Calu3 (cell line): ENCODE data around the gene NBEA. TPM values are rescaled to one million over a fixed set of nuclear protein-coding genes. Genes with fewer than 3 reads are reported as not detected.
"Not testable (repeated sequence)": the region's sequence is repeated elsewhere in the genome, so short reads cannot be mapped to it uniquely, and the experiment has no call there.

Experiments used
- BruUV-seq: library from RNA; stranded (reverse); fragments of 400-500 nt; replicated peaks from 2 replicates; lab custom pipeline; 2021; lab: Mats Ljungman, UMichigan
- CTCF ChIA-PET: fragments of 300-600 bp; sonication (Branson Sonifier 250); formaldehyde crosslinking; loops from one replicate; lab custom pipeline; 2022; ENCODE audit warnings: antibody characterized with exemption; lab: Charles Lee
- DNase-seq: peaks from one replicate; pipeline ENCODE4 v3.0.0; 2022
- H3K27ac Mint-ChIP-seq: one replicate; pipeline ENCODE4 v1.8.0; 2022; ENCODE audit warnings: mixed read lengths; ENCODE audit not compliant: unreplicated experiment
- H3K27me3 Mint-ChIP-seq: one replicate; pipeline ENCODE4 v1.8.0; 2022; ENCODE audit warnings: mixed read lengths; ENCODE audit not compliant: unreplicated experiment
- H3K36me3 Mint-ChIP-seq: one replicate; pipeline ENCODE4 v1.8.0; 2022; ENCODE audit warnings: mild to moderate bottlenecking, moderate library complexity, mixed read lengths; ENCODE audit not compliant: insufficient read depth, unreplicated experiment
- H3K4me1 Mint-ChIP-seq: one replicate; pipeline ENCODE4 v1.8.0; 2022; ENCODE audit warnings: mild to moderate bottlenecking, low read depth, mixed read lengths; ENCODE audit not compliant: unreplicated experiment
- H3K4me3 Mint-ChIP-seq: one replicate; pipeline ENCODE4 v1.8.0; 2022; ENCODE audit warnings: mild to moderate bottlenecking, low read depth, moderate library complexity, mixed read lengths; ENCODE audit not compliant: unreplicated experiment
- H3K9me3 Mint-ChIP-seq: one replicate; pipeline ENCODE4 v1.8.0; 2022; ENCODE audit warnings: low read depth, mixed read lengths; ENCODE audit not compliant: unreplicated experiment
- intact Hi-C: fragments of 100-400 bp; cut with micrococcal nuclease; formaldehyde crosslinking; loops from one replicate; pipeline ENCODE4 v1.10.0; 2022; ENCODE audit not compliant: unreplicated experiment
- total RNA-seq: library from RNA; stranded (reverse); gene quantifications from 2 replicates; pipeline ENCODE4 v1.2.3, GENCODE V29; 2022
- TF ChIP-seq, protein P1 (sequence below): fragments of 200-600 bp; IDR thresholded peaks from one replicate; pipeline ENCODE4 v1.8.0; 2022; ENCODE audit warnings: antibody characterized with exemption; ENCODE audit not compliant: unreplicated experiment

The NBEA gene
- total RNA-seq, 1 experiment from 2014 or later: 18.0 TPM

GRCh38 chr13:35092251-35092650, 150.2 kb downstream of the NBEA start:
- DNase-seq: no peak
- intact Hi-C loops: no loop called here
- peaks cover 3% of the 10 kb centered on the region for H3K9me3 Mint-ChIP-seq
- no peak overlapping the region for H3K4me3 Mint-ChIP-seq
- TF ChIP-seq, protein P1, sequence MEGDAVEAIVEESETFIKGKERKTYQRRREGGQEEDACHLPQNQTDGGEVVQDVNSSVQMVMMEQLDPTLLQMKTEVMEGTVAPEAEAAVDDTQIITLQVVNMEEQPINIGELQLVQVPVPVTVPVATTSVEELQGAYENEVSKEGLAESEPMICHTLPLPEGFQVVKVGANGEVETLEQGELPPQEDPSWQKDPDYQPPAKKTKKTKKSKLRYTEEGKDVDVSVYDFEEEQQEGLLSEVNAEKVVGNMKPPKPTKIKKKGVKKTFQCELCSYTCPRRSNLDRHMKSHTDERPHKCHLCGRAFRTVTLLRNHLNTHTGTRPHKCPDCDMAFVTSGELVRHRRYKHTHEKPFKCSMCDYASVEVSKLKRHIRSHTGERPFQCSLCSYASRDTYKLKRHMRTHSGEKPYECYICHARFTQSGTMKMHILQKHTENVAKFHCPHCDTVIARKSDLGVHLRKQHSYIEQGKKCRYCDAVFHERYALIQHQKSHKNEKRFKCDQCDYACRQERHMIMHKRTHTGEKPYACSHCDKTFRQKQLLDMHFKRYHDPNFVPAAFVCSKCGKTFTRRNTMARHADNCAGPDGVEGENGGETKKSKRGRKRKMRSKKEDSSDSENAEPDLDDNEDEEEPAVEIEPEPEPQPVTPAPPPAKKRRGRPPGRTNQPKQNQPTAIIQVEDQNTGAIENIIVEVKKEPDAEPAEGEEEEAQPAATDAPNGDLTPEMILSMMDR: no peak
- H3K27ac Mint-ChIP-seq: no peak overlapping the region
- no TSS peak for BruUV-seq
- no peaks in the 10 kb centered on the region for H3K27me3 Mint-ChIP-seq
- no peaks in the 10 kb centered on the region for H3K4me1 Mint-ChIP-seq
- CTCF ChIA-PET: no interaction called here
- H3K36me3 Mint-ChIP-seq: no peaks in the 10 kb centered on the region

DNA sequence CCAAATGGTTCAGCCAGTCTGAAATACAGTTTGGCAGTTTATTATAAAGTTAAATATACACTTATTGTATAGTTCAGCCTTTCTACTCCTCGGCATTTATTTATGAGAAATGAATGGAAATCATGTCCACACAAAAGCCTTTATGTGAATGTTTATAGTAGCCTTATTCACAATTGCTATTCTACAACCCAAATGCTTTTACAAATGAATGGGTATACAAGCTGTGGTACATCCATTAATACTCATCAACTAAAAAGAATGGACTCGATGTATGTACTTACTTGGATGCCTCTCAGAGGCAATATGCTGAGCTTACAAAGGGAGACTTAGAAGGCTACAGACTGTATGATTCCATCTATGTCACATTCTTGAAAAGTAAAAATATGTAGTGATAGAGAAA, 150.7 kb downstream of the NBEA start:
- TF ChIP-seq, protein P1: no peak
- Mint-ChIP-seq H3K4me3 (no peak overlapping the region), H3K36me3 (no peaks in the 10 kb centered on the region), H3K27me3 (no peaks in the 10 kb centered on the region), H3K4me1 (no peaks in the 10 kb centered on the region), H3K27ac (no peak overlapping the region), H3K9me3 (peaks cover under 1% of the 10 kb centered on the region)
- no TSS peak for BruUV-seq
- CTCF ChIA-PET: no interaction called here
- intact Hi-C loops: no loop called here
- DNase-seq: no peak

DNA sequence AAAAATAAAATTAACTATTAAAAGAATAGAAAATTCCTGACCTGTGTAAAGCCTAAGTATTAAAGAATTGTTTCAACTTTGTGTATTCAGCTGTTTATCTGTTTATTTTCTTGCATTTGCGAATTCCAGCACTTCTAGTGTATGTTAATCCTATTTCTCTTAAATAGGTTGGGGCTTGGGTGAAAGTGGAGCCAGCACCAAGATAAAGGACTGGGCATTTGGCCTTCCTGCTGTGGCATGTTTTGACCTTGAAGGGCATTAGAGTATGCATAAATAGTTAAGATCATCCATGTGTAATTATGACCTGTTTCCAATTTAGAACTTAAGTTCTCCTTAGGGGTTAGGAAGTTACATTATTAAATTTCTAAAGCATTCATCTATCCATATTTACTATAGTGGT, 151.3 kb downstream of the NBEA start:
- H3K27ac Mint-ChIP-seq: no peak overlapping the region
- H3K36me3 Mint-ChIP-seq: no peaks in the 10 kb centered on the region
- no peaks in the 10 kb centered on the region for H3K27me3 Mint-ChIP-seq
- intact Hi-C loops: no loop called here
- no peaks in the 10 kb centered on the region for H3K9me3 Mint-ChIP-seq
- CTCF ChIA-PET: interaction anchor here (0.6 kb wide), 1 partner anchor 421 kb away, joined by 3 read pairs; no protein-coding TSS in a partner anchor
- no peaks in the 10 kb centered on the region for H3K4me1 Mint-ChIP-seq
- no TSS peak for BruUV-seq
- no peak overlapping the region for H3K4me3 Mint-ChIP-seq
- no peak for DNase-seq
- TF ChIP-seq, protein P1: no peak

GRCh38 chr13:35106771-35107170, 164.7 kb downstream of the NBEA start:
- DNase-seq, CTCF ChIA-PET, BruUV-seq, H3K9me3 Mint-ChIP-seq, H3K36me3 Mint-ChIP-seq, H3K4me1 Mint-ChIP-seq, intact Hi-C loops, H3K27me3 Mint-ChIP-seq, H3K4me3 Mint-ChIP-seq, H3K27ac Mint-ChIP-seq: not testable (repeated sequence)

GRCh38 chr13:35107535-35107934, 165.5 kb downstream of the NBEA start:
- no peaks in the 10 kb centered on the region for H3K27me3 Mint-ChIP-seq
- BruUV-seq: no TSS peak
- CTCF ChIA-PET: no interaction called here
- no peaks in the 10 kb centered on the region for H3K9me3 Mint-ChIP-seq
- no peak overlapping the region for H3K27ac Mint-ChIP-seq
- intact Hi-C loops: no loop called here
- no peak for DNase-seq
- H3K36me3 Mint-ChIP-seq: no peaks in the 10 kb centered on the region
- H3K4me1 Mint-ChIP-seq: no peaks in the 10 kb centered on the region
- no peak overlapping the region for H3K4me3 Mint-ChIP-seq
- TF ChIP-seq, protein P1: no peak

DNA sequence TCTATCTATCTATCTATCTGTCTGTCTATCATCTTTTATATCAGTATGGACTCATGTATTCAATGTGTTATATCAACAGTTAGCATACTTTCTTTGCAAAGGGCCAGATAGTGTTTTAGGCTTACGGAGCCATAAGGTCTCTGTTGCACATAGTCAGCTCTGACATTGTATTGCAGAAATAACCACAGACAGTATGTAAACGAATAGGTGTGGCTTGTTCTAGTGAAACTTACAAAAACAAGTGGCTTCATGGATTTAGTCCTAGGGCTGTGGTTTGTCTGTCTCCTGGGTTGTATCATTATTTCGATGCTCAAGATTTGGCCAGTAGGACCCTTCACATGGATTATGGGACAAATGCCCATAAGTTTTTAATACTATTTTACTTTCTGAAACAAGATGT, 171.5 kb downstream of the NBEA start:
- H3K9me3 Mint-ChIP-seq, H3K27ac Mint-ChIP-seq, H3K4me3 Mint-ChIP-seq, H3K36me3 Mint-ChIP-seq, DNase-seq, H3K27me3 Mint-ChIP-seq, H3K4me1 Mint-ChIP-seq, BruUV-seq, intact Hi-C loops: not testable (repeated sequence)
- CTCF ChIA-PET: interaction anchor here (0.6 kb wide), 1 partner anchor 11 kb away, joined by 4 read pairs; no protein-coding TSS in a partner anchor
